Astrocyte (in vitro differentiated cells and primary cell): ENCODE results near the gene PHAF1. TPM values are rescaled to one million over a fixed set of nuclear protein-coding genes. Genes with fewer than 3 reads are reported as not detected.

Source experiments
- DNase-seq: peaks from one replicate; pipeline ENCODE4 v3.0.0-alpha.2; 2010; ENCODE audit warnings: low read depth
- FAIRE-seq: peaks from 2 replicates; lab custom pipeline; 2011; peaks lifted over from hg19 to GRCh38; lab: Jason Lieb, UNC
- H2AFZ ChIP-seq: 2 replicates; pipeline ENCODE4 v1.6.0; 2012; ENCODE audit warnings: low read depth, low read length, inconsistent platforms
- H3K27ac ChIP-seq: 2 replicates; pipeline ENCODE4 v1.5.1; 2011; ENCODE audit warnings: low read depth, low read length, inconsistent platforms
- H3K27me3 ChIP-seq: 2 replicates; pipeline ENCODE4 v1.6.0; 2011; ENCODE audit warnings: low read length, inconsistent platforms; ENCODE audit not compliant: insufficient read depth
- H3K36me3 ChIP-seq: 2 replicates; pipeline ENCODE4 v1.5.1; 2011; ENCODE audit warnings: low read length, inconsistent platforms; ENCODE audit not compliant: insufficient read depth
- H3K4me1 ChIP-seq: 2 replicates; pipeline ENCODE4 v1.5.1; 2011; ENCODE audit warnings: low read length, inconsistent platforms; ENCODE audit not compliant: insufficient read depth
- H3K4me2 ChIP-seq: 2 replicates; pipeline ENCODE4 v1.6.0; 2012; ENCODE audit warnings: low read length, inconsistent platforms
- H3K4me3 ChIP-seq: 2 replicates; pipeline ENCODE4 v1.5.1; 2011; ENCODE audit warnings: low read depth, mild to moderate bottlenecking, low read length, inconsistent platforms; ENCODE audit not compliant: insufficient read depth
- H3K79me2 ChIP-seq: 2 replicates; pipeline ENCODE4 v1.6.0; 2012; ENCODE audit warnings: mild to moderate bottlenecking, low read length, inconsistent platforms; ENCODE audit not compliant: insufficient read depth
- H3K9ac ChIP-seq: 2 replicates; pipeline ENCODE4 v1.6.0; 2012; ENCODE audit warnings: mild to moderate bottlenecking, low read length, inconsistent platforms
- H3K9me3 ChIP-seq: 2 replicates; pipeline ENCODE4 v1.5.1; 2012; ENCODE audit warnings: low read depth, mild to moderate bottlenecking, low read length, inconsistent platforms; ENCODE audit not compliant: insufficient read depth
- H4K20me1 ChIP-seq: 2 replicates; pipeline ENCODE4 v1.6.0; 2012; ENCODE audit warnings: low read length, inconsistent platforms; ENCODE audit not compliant: insufficient read depth
- H3K27ac Mint-ChIP-seq: one replicate; pipeline ENCODE4 v1.8.0; 2021; ENCODE audit warnings: mild to moderate bottlenecking, mixed read lengths; ENCODE audit not compliant: unreplicated experiment
- H3K27me3 Mint-ChIP-seq: one replicate; pipeline ENCODE4 v1.8.0; 2021; ENCODE audit warnings: low read depth, mixed read lengths; ENCODE audit not compliant: unreplicated experiment
- H3K36me3 Mint-ChIP-seq: one replicate; pipeline ENCODE4 v1.8.0; 2021; ENCODE audit warnings: low read depth, mixed read lengths; ENCODE audit not compliant: unreplicated experiment
- H3K4me1 Mint-ChIP-seq: one replicate; pipeline ENCODE4 v1.8.0; 2021; ENCODE audit warnings: low read depth, mixed read lengths; ENCODE audit not compliant: unreplicated experiment
- H3K4me3 Mint-ChIP-seq: one replicate; pipeline ENCODE4 v1.8.0; 2021; ENCODE audit warnings: mild to moderate bottlenecking, moderate library complexity, mixed read lengths; ENCODE audit not compliant: unreplicated experiment
- H3K9me3 Mint-ChIP-seq: one replicate; pipeline ENCODE4 v1.8.0; 2021; ENCODE audit warnings: mild to moderate bottlenecking, mixed read lengths; ENCODE audit not compliant: unreplicated experiment
- CTCF ChIP-seq: IDR thresholded peaks from 2 replicates; pipeline ENCODE4 v1.5.1; 2011; ENCODE audit warnings: low read depth, mild to moderate bottlenecking, inconsistent platforms, low read length, moderate library complexity; ENCODE audit not compliant: insufficient read depth
- EZH2 ChIP-seq: IDR thresholded peaks from 2 replicates; pipeline ENCODE4 v1.6.1; 2012; ENCODE audit warnings: mild to moderate bottlenecking, low read length, inconsistent platforms; ENCODE audit not compliant: insufficient read depth
- total RNA-seq: library from RNA; stranded (reverse); gene quantifications from 2 replicates; pipeline ENCODE4 v1.2.1, GENCODE V29; 2021

Gene PHAF1
- total RNA-seq, 1 donor from 2014 or later = 17.1 TPM

- no peak for TF ChIP-seq CTCF
- TF ChIP-seq EZH2 = no peak
- peaks cover 20% of the 10 kb centered on the region for H3K36me3 Mint-ChIP-seq
- Histone ChIP-seq H3K79me2 (no peaks in the 10 kb centered on the region), H3K36me3 (no peaks in the 10 kb centered on the region), H3K4me2 (peak overlapping the region; percentile 86), H3K27ac (no peak overlapping the region), H3K9ac (peak overlapping the region; percentile 29), H3K27me3 (peaks cover 2% of the 10 kb centered on the region), H3K4me3 (peak overlapping the region; percentile 59), H3K9me3 (no peaks in the 10 kb centered on the region), H2AFZ (peak overlapping the region; percentile 78), H4K20me1 (peaks cover 34% of the 10 kb centered on the region), H3K4me1 (peaks cover 31% of the 10 kb centered on the region)
- peak; percentile 78 for DNase-seq
- H3K4me3 Mint-ChIP-seq = peak overlapping the region; percentile 78
- no peak for FAIRE-seq
- peaks cover 2% of the 10 kb centered on the region for H3K9me3 Mint-ChIP-seq
- H3K27ac Mint-ChIP-seq = peak overlapping the region; percentile 21
- H3K4me1 Mint-ChIP-seq = peaks cover 25% of the 10 kb centered on the region
- H3K27me3 Mint-ChIP-seq = peaks cover 28% of the 10 kb centered on the region
These were observed 64.3 kb downstream of the PHAF1 start for GRCh38 chr16:67173808-67174705.

GRCh38 chr16:67174706-67175231 lies 65.0 kb downstream of the PHAF1 start:
- Mint-ChIP-seq H3K36me3 (peaks cover 20% of the 10 kb centered on the region), H3K27ac (no peak overlapping the region), H3K4me3 (no peak overlapping the region), H3K4me1 (peaks cover 21% of the 10 kb centered on the region), H3K9me3 (peaks cover 2% of the 10 kb centered on the region), H3K27me3 (peaks cover 28% of the 10 kb centered on the region)
- H3K27me3 ChIP-seq = no peaks in the 10 kb centered on the region
- H3K4me2 ChIP-seq = peak overlapping the region; percentile 86
- no peaks in the 10 kb centered on the region for H3K36me3 ChIP-seq
- peak overlapping the region; percentile 59 for H3K4me3 ChIP-seq
- no peak for DNase-seq
- H4K20me1 ChIP-seq = peaks cover 40% of the 10 kb centered on the region
- FAIRE-seq = no peak
- peak overlapping the region; percentile 27 for H2AFZ ChIP-seq
- H3K79me2 ChIP-seq = no peaks in the 10 kb centered on the region
- no peak overlapping the region for H3K27ac ChIP-seq
- TF ChIP-seq CTCF (no peak), EZH2 (no peak)
- H3K9ac ChIP-seq = peak overlapping the region; percentile 29
- no peaks in the 10 kb centered on the region for H3K9me3 ChIP-seq
- peaks cover 31% of the 10 kb centered on the region for H3K4me1 ChIP-seq

GRCh38 chr16:67176662-67177061 lies 66.9 kb downstream of the PHAF1 start:
- Histone ChIP-seq H3K4me1 (peaks cover 25% of the 10 kb centered on the region), H3K79me2 (peaks cover 11% of the 10 kb centered on the region), H4K20me1 (peaks cover 59% of the 10 kb centered on the region), H3K27ac (no peak overlapping the region), H3K4me3 (no peak overlapping the region), H3K9ac (no peak overlapping the region), H3K27me3 (no peaks in the 10 kb centered on the region), H2AFZ (no peak overlapping the region), H3K9me3 (no peaks in the 10 kb centered on the region), H3K36me3 (no peaks in the 10 kb centered on the region), H3K4me2 (no peak overlapping the region)
- H3K36me3 Mint-ChIP-seq = peaks cover 19% of the 10 kb centered on the region
- peaks cover 2% of the 10 kb centered on the region for H3K9me3 Mint-ChIP-seq
- TF ChIP-seq EZH2 = no peak
- no peak for TF ChIP-seq CTCF
- H3K27me3 Mint-ChIP-seq = peaks cover 22% of the 10 kb centered on the region
- H3K27ac Mint-ChIP-seq = no peak overlapping the region
- FAIRE-seq = no peak
- DNase-seq = no peak
- H3K4me1 Mint-ChIP-seq = peaks cover 10% of the 10 kb centered on the region
- no peak overlapping the region for H3K4me3 Mint-ChIP-seq
